D341Med (cell line): ENCODE data around the gene DXO.
"Not testable (repeated sequence)": the region's sequence is repeated elsewhere in the genome, so short reads cannot be mapped to it uniquely, and the experiment has no call there.

Experiments
- DNase-seq: peaks from one replicate; pipeline ENCODE4 v3.0.0; 2012; ENCODE audit warnings: low spot score

Gene DXO

GRCh38 chr6:31980195-31980876 lies 8.4 kb upstream of the DXO start:
- not testable (repeated sequence) for DNase-seq

GRCh38 chr6:31979238-31979898 lies 7.4 kb upstream of the DXO start:
- no peak for DNase-seq

DNA sequence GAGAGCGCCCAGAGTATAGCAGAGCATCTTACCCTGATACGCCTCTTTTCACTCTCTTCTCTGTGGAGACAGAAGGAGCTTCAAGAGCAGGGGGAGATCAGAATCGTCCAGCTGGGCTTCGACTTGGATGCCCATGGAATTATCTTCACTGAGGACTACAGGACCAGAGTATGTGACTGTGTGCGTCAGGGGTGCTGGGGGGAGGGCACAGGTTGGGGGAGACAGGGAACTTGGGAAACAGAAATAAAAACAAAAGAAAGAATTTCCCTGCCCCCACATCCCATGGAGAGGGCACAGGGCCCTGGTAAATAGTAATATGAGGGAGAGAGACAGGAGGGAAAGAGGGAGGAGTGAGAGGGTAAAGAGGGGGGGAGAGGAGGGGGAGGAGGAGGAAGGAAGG lies 6.9 kb upstream of the DXO start:
- DNase-seq: no peak

GRCh38 chr6:31977816-31978431 lies 6.0 kb upstream of the DXO start:
- no peak for DNase-seq

DNA sequence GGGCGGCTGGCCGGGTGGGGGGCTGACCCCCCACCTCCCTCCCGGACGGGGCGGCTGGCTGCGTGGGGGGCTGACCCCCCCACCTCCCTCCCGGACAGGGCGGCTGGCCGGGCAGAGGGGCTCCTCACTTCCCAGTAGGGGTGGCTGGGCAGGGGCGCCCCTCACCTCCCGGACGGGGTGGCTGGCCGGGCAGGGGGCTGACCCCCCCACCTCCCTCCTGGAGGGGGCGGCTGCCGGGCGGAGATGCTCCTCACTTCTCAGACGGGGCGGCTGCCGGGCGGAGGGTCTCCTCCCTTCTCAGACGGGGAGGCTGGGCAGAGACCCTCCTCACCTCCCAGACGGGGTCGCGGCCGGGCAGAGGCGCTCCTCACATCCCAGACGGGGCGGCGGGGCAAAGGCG lies 4.1 kb upstream of the DXO start:
- DNase-seq: not testable (repeated sequence)

GRCh38 chr6:31972709-31973350 lies 892 bp upstream of the DXO start:
- no peak for DNase-seq

DNA sequence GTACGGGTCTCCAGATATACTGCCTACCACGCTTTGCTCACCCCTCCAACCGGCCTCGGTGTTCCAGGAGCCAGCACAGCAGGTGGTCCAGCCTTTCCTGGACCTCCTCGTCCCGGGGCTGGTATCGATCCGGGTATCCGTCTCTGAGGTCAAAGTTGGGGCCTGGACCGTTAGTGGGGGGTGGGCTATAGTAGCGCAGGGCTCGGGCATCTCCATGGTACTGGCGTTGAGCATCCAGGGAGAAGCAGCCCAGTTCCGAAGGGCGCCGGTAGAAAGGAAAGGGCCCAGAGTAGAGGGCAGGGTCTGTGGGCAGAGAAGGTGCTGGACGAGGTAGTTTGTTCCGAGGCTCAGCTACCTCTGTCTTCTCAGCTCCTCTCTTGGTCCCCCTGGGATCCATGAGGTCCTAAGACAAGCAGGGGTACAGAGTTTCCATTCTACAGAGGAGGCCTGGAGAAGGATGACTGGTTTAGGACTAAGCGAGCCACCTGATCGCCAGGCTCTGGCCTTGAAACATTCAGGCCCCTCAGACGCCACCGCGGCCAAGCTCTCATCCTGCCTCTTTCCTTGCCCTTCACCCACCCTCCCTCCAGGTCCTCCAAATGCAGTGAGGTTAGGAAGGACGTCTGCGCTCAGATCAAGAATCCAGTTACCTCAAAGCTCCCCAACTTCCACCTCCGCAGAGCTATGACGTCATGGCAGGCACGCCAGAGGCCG lies 502 bp downstream of the DXO start:
- DNase-seq: peak; percentile 47

GRCh38 chr6:31970604-31971271 lies 1.2 kb downstream of the DXO start:
- no peak for DNase-seq

DNA sequence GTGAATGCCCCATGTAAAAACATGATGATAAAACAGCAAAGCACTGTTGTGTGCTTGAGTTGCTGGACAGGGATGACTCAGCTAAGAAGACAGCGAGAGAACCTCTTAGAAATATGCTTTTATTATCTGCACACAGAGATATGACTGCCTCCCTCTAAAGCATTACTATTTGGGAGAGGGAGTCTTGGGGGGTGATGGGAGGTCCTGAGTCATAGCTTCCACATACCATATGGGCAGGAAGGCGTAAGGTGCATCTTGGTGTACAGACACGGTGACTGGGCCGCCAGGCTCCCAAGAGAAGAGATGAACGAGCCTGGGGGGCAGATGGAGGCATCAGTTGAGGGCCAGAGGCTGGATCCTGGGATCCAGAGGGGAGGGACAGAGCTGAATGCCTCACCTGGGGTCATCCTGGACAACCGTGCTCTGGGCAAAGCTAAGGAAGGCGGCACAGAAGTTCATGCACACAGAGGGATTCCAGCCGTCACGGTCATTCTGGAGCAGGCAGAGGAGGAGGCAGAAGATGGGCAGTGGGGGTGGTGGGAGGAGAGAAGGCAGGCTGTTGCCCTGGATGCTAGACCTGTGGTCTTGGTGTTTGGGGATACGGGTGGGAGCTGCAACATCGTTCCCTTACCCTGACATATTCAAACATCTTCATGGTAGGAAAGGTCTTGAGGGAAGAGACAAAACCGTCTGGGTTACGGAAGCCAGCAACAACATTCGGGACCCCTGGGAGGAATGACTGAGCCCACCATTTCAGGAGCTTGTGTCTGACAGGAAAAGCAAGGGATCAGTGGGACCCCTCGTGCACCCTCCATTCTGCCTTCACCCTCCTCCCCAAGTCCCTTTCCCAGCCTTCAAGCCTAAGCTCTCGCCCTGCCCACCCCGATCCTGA lies 2.0 kb downstream of the DXO start:
- no peak for DNase-seq

DNA sequence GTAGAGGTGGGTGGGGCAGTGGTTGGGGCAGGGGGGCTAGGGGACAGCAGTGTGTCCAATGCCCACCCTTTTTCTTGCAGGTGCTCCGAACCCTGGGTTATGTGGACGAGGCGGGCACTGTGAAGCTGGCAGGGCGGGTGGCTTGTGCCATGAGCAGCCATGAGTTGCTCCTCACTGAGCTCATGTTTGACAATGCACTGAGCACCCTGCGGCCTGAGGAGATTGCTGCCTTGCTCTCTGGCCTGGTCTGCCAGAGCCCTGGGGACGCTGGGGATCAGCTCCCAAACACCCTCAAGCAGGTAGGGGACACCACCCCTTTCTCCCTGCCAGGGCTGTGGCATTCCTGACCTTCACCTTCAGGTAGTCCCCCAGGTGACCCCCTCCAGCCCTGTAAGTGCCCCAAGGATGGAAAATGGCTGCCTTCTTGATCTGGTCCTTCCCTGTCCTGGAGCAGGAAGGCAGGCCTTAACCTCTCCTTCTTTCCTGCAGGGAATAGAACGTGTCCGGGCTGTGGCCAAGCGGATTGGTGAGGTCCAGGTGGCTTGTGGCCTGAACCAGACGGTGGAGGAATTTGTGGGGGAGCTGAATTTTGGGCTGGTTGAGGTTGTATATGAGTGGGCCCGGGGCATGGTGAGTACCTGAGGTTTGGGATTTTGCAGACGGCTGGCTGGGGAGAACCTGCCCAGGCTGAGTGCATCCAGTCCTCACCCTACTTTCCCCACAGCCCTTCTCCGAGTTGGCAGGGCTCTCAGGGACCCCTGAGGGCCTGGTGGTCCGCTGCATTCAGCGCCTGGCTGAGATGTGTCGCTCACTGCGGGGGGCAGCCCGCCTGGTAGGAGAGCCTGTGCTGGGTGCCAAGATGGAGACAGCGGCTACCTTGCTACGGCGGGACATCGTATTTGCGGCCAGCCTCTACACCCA lies 2.9 kb downstream of the DXO start:
- DNase-seq: no peak

GRCh38 chr6:31968326-31968725 lies 3.6 kb downstream of the DXO start:
- DNase-seq: no peak

- DNase-seq: no peak
Observed at GRCh38 chr6:31967926-31968320, 4.0 kb downstream of the DXO start.

GRCh38 chr6:31966997-31967925 lies 4.7 kb downstream of the DXO start:
- no peak for DNase-seq

DNA sequence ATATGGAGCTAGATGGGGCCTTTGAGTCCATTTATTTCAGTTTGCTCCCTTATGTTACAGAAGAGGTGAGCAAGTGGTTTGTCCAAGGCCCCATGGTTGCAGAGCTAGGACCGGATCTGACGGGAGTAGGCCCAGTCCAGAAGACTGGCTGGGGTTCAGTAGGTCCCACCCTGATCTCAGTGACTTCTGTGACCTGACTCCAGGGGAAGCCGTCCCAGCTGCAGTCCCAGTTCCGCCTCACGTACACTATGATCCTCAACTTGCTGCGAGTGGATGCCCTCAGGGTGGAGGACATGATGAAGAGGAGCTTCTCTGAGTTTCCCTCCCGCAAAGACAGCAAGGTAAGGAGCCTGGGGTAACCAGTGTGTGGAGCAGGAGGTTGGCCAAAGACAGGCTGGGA lies 5.4 kb downstream of the DXO start:
- DNase-seq: no peak

DNA sequence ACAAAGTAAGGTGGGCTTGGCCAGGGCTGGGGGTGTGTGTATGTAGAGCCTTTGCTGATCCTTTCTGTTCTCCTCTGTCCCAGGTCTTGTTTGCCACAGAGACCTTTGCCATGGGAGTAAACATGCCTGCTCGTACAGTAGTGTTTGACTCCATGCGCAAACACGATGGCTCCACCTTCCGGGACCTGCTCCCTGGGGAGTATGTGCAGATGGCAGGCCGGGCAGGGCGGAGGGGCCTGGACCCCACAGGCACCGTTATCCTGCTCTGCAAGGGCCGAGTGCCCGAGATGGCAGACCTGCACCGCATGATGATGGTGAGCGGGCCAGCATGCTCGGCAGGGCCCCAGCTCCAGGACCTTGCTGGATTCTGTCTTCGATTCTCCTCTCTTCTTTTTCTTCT lies 6.2 kb downstream of the DXO start:
- DNase-seq: no peak

- DNase-seq: no peak
Observed at GRCh38 chr6:31963921-31964320, 8.0 kb downstream of the DXO start.

- DNase-seq: no peak
Observed at GRCh38 chr6:31961616-31962015, 10.3 kb downstream of the DXO start.
